Suprapubic skin (tissue), 3 donors: Measurements from ENCODE around the gene SLC25A3.

ENCODE experiments used
- CTCF ChIP-seq, 2 donors: fragments of 200-600 bp in 1 of 2; fragments of 450-650 bp in 1 of 2; sonication (generic) in 1 of 2; IDR thresholded peaks; one replicate each; pipeline ENCODE4 v1.5.1; 2016 to 2019; ENCODE audit warnings: antibody characterized with exemption in 2 of 2, mild to moderate bottlenecking in 1 of 2, moderate library complexity in 1 of 2
- POLR2A ChIP-seq, 2 donors: fragments of 450-650 bp; IDR thresholded peaks; one replicate each; pipeline ENCODE4 v1.6.1; 2017; ENCODE audit warnings: antibody characterized with exemption in 2 of 2, mild to moderate bottlenecking in 2 of 2, moderate library complexity in 2 of 2

- TF ChIP-seq POLR2A (IDR thresholded peaks at IDR 0.05) (no peak), CTCF (IDR thresholded peaks at IDR 0.05) (no peak)
These were observed 12.4 kb upstream of the SLC25A3 start for GRCh38 chr12:98581101-98581500.
